DOHH2 (cell line): ENCODE measurements around the gene PTPN14.

Source experiments
- CTCF ChIP-seq: fragments of 200-600 bp; sonication (generic); IDR thresholded peaks from one replicate; pipeline ENCODE4 v1.5.1; 2014; ENCODE audit warnings: antibody characterized with exemption, mild to moderate bottlenecking, low read depth, low read length; ENCODE audit not compliant: poor library complexity, severe bottlenecking
- EZH2phosphoT487 ChIP-seq: fragments of 200-600 bp; sonication (generic); IDR thresholded peaks from 2 replicates; pipeline ENCODE4 v1.6.1; 2017; ENCODE audit warnings: borderline replicate concordance, mild to moderate bottlenecking, antibody characterized with exemption, low read length, moderate library complexity, mixed read lengths

DNA sequence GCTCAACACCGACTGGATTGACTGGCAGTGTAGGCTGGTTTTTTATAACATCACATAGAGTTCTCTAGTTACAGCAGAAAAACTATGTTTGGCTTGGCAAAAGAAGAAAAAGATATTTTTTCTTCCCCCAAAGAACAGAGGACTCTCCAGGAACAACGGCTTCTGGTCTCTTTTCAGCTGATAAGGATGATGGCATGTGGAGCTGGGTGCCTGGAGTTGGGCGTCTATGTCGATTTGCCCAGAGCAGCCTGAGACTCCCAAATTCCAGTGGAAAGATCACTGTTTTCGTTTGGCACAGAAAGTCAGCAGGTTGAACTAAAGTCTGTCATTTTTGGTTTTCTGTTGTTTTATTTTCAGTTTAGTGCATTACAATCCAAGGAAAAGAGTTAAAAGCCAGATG, 179.3 kb downstream of the PTPN14 start:
- TF ChIP-seq CTCF, result no peak
- TF ChIP-seq EZH2phosphoT487, result no peak
